Lower lobe of right lung (tissue), 2 donors: ENCODE measurements around the gene MITF. TPM values are rescaled to one million over a fixed set of nuclear protein-coding genes. Genes with fewer than 3 reads are reported as not detected.

Source experiments
- ATAC-seq, 2 donors: fragments of 200-7000 bp; cut with Tn5 transposase; one replicate each; pipeline ENCODE4 v1.9.1; 2020 to 2022; ENCODE audit warnings: mild to moderate bottlenecking in 2 of 2, moderate library complexity in 2 of 2
- DNase-seq: peaks from one replicate; pipeline ENCODE4 v3.0.0-alpha.2; 2020
- H3K27ac ChIP-seq: fragments of 200-600 bp; one replicate; pipeline ENCODE4 v1.8.0; 2022
- H3K27me3 ChIP-seq: fragments of 200-600 bp; one replicate; pipeline ENCODE4 v1.8.0; 2022; ENCODE audit warnings: low read depth
- H3K36me3 ChIP-seq: fragments of 200-600 bp; one replicate; pipeline ENCODE4 v1.8.0; 2022; ENCODE audit warnings: mild to moderate bottlenecking
- H3K4me1 ChIP-seq: fragments of 200-600 bp; one replicate; pipeline ENCODE4 v1.8.0; 2022
- H3K4me3 ChIP-seq: fragments of 200-600 bp; one replicate; pipeline ENCODE4 v1.8.0; 2022; ENCODE audit warnings: mild to moderate bottlenecking
- H3K9me3 ChIP-seq: fragments of 200-600 bp; one replicate; pipeline ENCODE4 v1.8.0; 2022
- CTCF ChIP-seq: fragments of 200-600 bp; IDR thresholded peaks from one replicate; pipeline ENCODE4 v1.8.0; 2022; ENCODE audit warnings: antibody characterized with exemption, mild to moderate bottlenecking
- intact Hi-C: fragments of 100-400 bp; cut with DNase I; formaldehyde crosslinking; loops from one replicate; pipeline ENCODE4 v1.11.0; 2022
- total RNA-seq: library from RNA; stranded (reverse); fragmentation: NEBNext Ultra II Directional; extraction: Animal tissue kit (Norgen Biotek cat#: 25700); gene quantifications from one replicate; pipeline ENCODE4 v1.2.1, GENCODE V29; 2021
- donor health status: DM: no; HTN: yes; CAD: no; lungs with severe emphysema.

Gene MITF
- total RNA-seq, 1 donor from 2014 or later = 45.1 TPM

GRCh38 chr3:70000028-70000410 is 260.8 kb downstream of the MITF start:
- peak in 1 of 2 donors; percentile 25 for ATAC-seq
- H3K27me3 ChIP-seq = no peaks in the 10 kb centered on the region
- DNase-seq = no peak
- no peaks in the 10 kb centered on the region for H3K36me3 ChIP-seq
- H3K27ac ChIP-seq = no peak overlapping the region
- TF ChIP-seq CTCF = no peak
- H3K9me3 ChIP-seq = no peaks in the 10 kb centered on the region
- no peaks in the 10 kb centered on the region for H3K4me1 ChIP-seq
- intact Hi-C loops = no loop called here
- H3K4me3 ChIP-seq = no peak overlapping the region

- Histone ChIP-seq H3K27ac (no peak overlapping the region), H3K27me3 (no peaks in the 10 kb centered on the region), H3K4me1 (no peaks in the 10 kb centered on the region), H3K4me3 (no peak overlapping the region), H3K9me3 (no peaks in the 10 kb centered on the region), H3K36me3 (no peaks in the 10 kb centered on the region)
- intact Hi-C loops = no loop called here
- no peak for TF ChIP-seq CTCF
- DNase-seq (no peak), ATAC-seq (no peak)
Measured at GRCh38 chr3:70000563-70001081, 261.4 kb downstream of the MITF start.

- Histone ChIP-seq H3K4me3 (no peak overlapping the region), H3K4me1 (no peaks in the 10 kb centered on the region), H3K36me3 (no peaks in the 10 kb centered on the region), H3K27ac (no peak overlapping the region), H3K27me3 (no peaks in the 10 kb centered on the region), H3K9me3 (no peaks in the 10 kb centered on the region)
- ATAC-seq (no peak), DNase-seq (no peak)
- no peak for TF ChIP-seq CTCF
- intact Hi-C loops = no loop called here
Measured at GRCh38 chr3:70003119-70003518, 263.9 kb downstream of the MITF start.

- Histone ChIP-seq H3K4me3 (no peak overlapping the region), H3K36me3 (no peaks in the 10 kb centered on the region), H3K27ac (no peak overlapping the region), H3K27me3 (no peaks in the 10 kb centered on the region), H3K9me3 (no peaks in the 10 kb centered on the region), H3K4me1 (no peaks in the 10 kb centered on the region)
- peak in 1 of 2 donors; percentile 43 for ATAC-seq
- intact Hi-C loops = no loop called here
- TF ChIP-seq CTCF = no peak
- no peak for DNase-seq
Measured at GRCh38 chr3:70006089-70006488, 266.8 kb downstream of the MITF start.

- intact Hi-C loops = no loop called here
- no peaks in the 10 kb centered on the region for H3K4me1 ChIP-seq
- no peaks in the 10 kb centered on the region for H3K36me3 ChIP-seq
- no peak for TF ChIP-seq CTCF
- no peak overlapping the region for H3K4me3 ChIP-seq
- no peaks in the 10 kb centered on the region for H3K27me3 ChIP-seq
- DNase-seq (no peak), ATAC-seq (no peak)
- H3K9me3 ChIP-seq = no peaks in the 10 kb centered on the region
- H3K27ac ChIP-seq = no peak overlapping the region
Measured at GRCh38 chr3:70010346-70010745, 271.1 kb downstream of the MITF start.

- DNase-seq = no peak
- intact Hi-C loops = no loop called here
- no peak for ATAC-seq
- Histone ChIP-seq H3K9me3 (no peaks in the 10 kb centered on the region), H3K4me1 (no peaks in the 10 kb centered on the region), H3K27me3 (no peaks in the 10 kb centered on the region), H3K36me3 (no peaks in the 10 kb centered on the region), H3K27ac (no peak overlapping the region), H3K4me3 (no peak overlapping the region)
- no peak for TF ChIP-seq CTCF
Measured at GRCh38 chr3:70011582-70011981, 272.3 kb downstream of the MITF start.
